GM21367 (cell line): ENCODE data around the gene PPP3CA.

ENCODE experiments used
- ATAC-seq: cut with Tn5 transposase; IDR thresholded peaks from one replicate; pipeline ENCODE4 v1.9.1; 2021; ENCODE audit not compliant: unreplicated experiment

The PPP3CA gene

GRCh38 chr4:101332424-101332823 is 14.9 kb downstream of the PPP3CA start:
- ATAC-seq = no peak

- ATAC-seq = no peak
Observed at GRCh38 chr4:101331017-101331416, 16.3 kb downstream of the PPP3CA start.

GRCh38 chr4:101329592-101329991 is 17.7 kb downstream of the PPP3CA start:
- ATAC-seq = no peak

GRCh38 chr4:101328063-101328602 is 19.2 kb downstream of the PPP3CA start:
- peak; percentile 86 for ATAC-seq

GRCh38 chr4:101326576-101326975 is 20.8 kb downstream of the PPP3CA start:
- ATAC-seq = no peak

- ATAC-seq = no peak
Observed at GRCh38 chr4:101322743-101323142, 24.6 kb downstream of the PPP3CA start.

GRCh38 chr4:101321481-101322042 is 25.8 kb downstream of the PPP3CA start:
- no peak for ATAC-seq

- no peak for ATAC-seq
Observed at GRCh38 chr4:101315786-101316185, 31.5 kb downstream of the PPP3CA start.

GRCh38 chr4:101315041-101315440 is 32.3 kb downstream of the PPP3CA start:
- ATAC-seq = no peak

GRCh38 chr4:101309925-101310324 is 37.4 kb downstream of the PPP3CA start:
- ATAC-seq = no peak

GRCh38 chr4:101307899-101308298 is 39.4 kb downstream of the PPP3CA start:
- no peak for ATAC-seq

- ATAC-seq = peak; percentile 11
Observed at GRCh38 chr4:101306764-101307615, 40.3 kb downstream of the PPP3CA start.

GRCh38 chr4:101306225-101306624 is 41.1 kb downstream of the PPP3CA start:
- peak; percentile 73 for ATAC-seq

GRCh38 chr4:101304916-101305315 is 42.4 kb downstream of the PPP3CA start:
- no peak for ATAC-seq

- ATAC-seq = no peak
Observed at GRCh38 chr4:101299899-101300540, 47.3 kb downstream of the PPP3CA start.

GRCh38 chr4:101299021-101299420 is 48.3 kb downstream of the PPP3CA start:
- no peak for ATAC-seq

GRCh38 chr4:101295691-101296090 is 51.6 kb downstream of the PPP3CA start:
- ATAC-seq = no peak

GRCh38 chr4:101294597-101294996 is 52.7 kb downstream of the PPP3CA start:
- no peak for ATAC-seq

GRCh38 chr4:101292901-101293300 is 54.4 kb downstream of the PPP3CA start:
- ATAC-seq = no peak

GRCh38 chr4:101292214-101292613 is 55.1 kb downstream of the PPP3CA start:
- no peak for ATAC-seq

GRCh38 chr4:101291198-101291597 is 56.1 kb downstream of the PPP3CA start:
- ATAC-seq = no peak

- no peak for ATAC-seq
Observed at GRCh38 chr4:101290654-101291053, 56.7 kb downstream of the PPP3CA start.
